Suppressor macrophage treated with lipopolysaccharide for 1 hour (primary cell): ENCODE measurements around the gene MAD1L1.
A peak's percentile ranks its signal among the peaks of the same experiment; 100 is the strongest.

Experiments
- DNase-seq, 3 donors: peaks; one replicate each; pipeline ENCODE4 v3.0.0-alpha.2; 2020 to 2022

MAD1L1 gene

GRCh38 chr7:2257651-2258050, 24.9 kb upstream of the MAD1L1 start:
- no peak for DNase-seq

DNA sequence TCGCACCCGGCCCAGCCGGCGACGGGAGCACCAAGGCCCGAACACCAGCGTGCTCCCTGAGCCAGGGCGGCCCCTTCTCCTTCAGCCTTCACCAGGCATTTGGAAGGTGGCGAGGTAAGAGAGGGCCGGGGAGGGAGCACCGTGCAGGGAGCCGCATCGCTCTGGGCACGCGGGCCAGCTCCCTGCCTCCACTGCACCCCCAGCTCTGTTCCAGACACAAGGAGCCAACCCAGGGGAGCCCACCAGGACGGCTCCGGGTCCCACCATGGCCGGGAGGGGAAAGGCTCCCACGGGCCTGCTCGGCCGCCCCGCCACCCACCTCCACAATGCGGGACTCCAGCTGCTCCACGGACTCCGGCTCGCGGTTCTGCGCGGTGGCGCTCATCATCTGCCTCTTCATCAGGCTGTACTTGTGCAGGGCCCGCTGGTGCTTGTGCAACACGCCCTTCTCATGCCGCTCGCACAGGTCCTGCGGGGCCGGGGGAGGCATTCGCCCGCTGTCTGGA, 24.4 kb upstream of the MAD1L1 start:
- DNase-seq, result no peak

- no peak for DNase-seq
These were observed 23.7 kb upstream of the MAD1L1 start for GRCh38 chr7:2256306-2257045.

GRCh38 chr7:2255145-2256139, 22.7 kb upstream of the MAD1L1 start:
- DNase-seq, result no peak

- no peak for DNase-seq
These were observed 21.8 kb upstream of the MAD1L1 start for GRCh38 chr7:2254429-2255144.

- no peak for DNase-seq
These were observed 20.9 kb upstream of the MAD1L1 start for GRCh38 chr7:2253525-2254244.

DNA sequence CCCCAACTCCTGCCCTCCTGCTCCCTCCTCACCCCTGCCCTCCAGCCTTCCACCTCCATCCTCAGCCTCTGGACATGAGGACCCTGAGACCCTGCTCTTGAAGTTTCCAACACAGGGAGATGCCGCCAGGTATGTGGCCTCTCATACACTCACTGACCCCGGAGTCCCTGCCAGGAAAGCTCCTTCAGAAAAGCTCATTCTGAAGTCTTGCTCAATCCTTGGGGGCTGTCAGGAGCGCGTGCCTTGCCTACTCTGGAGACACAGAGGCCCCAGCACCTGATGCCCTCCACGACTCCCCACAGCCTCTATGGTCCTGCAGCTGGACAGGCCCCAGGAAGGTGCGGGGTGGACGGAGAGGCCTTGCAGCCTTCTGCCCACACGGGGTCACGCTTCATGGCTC, 20.3 kb upstream of the MAD1L1 start:
- no peak for DNase-seq

GRCh38 chr7:2251841-2252771, 19.4 kb upstream of the MAD1L1 start:
- no peak for DNase-seq

DNA sequence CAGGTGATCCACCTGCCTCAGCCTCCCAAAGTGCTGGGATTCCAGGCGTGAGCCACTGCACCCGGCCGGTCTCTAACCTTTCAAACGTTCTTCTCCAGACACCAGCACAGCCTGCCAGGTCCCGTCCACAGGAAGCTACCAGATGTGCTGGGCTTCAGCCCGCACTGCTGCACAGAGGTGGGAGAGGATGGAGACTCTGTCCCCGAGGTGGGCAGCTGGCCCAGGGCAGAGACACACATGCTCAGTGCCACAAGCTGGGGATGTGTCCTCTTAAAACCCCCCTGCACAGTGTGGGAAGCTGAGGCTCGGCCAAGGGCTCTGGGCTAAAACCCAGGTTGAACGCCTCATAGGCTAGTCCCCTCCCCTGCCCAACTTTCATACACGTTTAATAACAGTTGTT, 18.6 kb upstream of the MAD1L1 start:
- no peak for DNase-seq

DNA sequence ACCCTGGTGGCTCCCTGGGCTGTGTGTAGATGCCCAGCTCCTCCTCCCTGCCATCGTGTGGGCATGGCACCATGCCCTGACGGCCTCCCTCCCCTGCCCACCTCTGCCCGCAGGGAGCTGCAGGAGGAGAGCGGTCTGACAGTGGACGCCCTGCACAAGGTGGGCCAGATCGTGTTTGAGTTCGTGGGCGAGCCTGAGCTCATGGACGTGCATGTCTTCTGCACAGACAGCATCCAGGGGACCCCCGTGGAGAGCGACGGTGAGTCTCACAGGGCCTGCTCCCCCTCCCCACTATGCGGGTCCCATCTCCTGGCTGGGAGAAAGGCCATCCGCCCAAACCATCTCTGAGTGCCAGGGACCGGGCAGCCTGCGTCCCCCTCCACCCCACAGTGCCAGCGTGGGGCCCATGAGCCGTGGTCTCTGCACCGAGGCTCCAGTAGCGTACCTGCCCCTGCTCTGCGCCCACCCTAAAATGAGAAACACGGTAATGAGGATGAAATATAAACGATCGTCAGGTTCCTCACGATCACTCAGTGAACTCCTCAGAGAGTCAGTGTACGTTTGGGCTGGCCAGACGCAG, 17.1 kb upstream of the MAD1L1 start:
- DNase-seq, result no peak

GRCh38 chr7:2248984-2249694, 16.4 kb upstream of the MAD1L1 start:
- DNase-seq, result peak; percentile 87 to 92 (median 90)

- peak in 2 of 3 donors; percentile 25 to 57 for DNase-seq
These were observed 14.6 kb upstream of the MAD1L1 start for GRCh38 chr7:2247141-2247995.

- DNase-seq, result peak; percentile 43 to 61 (median 45)
These were observed 13.3 kb upstream of the MAD1L1 start for GRCh38 chr7:2245883-2246675.

DNA sequence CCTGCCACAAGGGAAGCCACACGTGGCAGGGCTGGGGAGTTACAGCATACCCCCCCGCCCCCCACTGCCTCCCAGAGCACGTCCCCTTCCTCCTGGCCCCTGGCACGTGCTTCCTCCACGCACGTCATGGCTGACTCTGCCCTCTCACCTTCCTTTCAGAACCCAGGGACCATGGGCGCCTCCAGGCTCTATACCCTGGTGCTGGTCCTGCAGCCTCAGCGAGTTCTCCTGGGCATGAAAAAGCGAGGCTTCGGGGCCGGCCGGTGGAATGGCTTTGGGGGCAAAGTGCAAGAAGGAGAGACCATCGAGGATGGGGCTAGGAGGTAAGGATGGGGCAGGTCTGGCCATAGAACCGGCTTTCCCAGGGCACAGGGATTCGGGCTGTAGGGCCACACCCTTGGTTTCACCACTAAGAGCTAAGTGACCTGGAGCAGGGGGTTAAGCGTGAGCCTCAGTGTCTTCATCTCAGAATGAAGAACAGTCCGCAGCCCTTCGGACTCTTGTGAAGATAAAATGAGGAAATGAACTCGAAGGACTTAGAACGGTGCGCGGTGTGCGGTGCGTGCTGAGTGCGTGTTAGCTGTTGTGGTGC, 11.8 kb upstream of the MAD1L1 start:
- DNase-seq, result peak in 1 of 3 donors; percentile 17

GRCh38 chr7:2243458-2243857, 10.7 kb upstream of the MAD1L1 start:
- no peak for DNase-seq

DNA sequence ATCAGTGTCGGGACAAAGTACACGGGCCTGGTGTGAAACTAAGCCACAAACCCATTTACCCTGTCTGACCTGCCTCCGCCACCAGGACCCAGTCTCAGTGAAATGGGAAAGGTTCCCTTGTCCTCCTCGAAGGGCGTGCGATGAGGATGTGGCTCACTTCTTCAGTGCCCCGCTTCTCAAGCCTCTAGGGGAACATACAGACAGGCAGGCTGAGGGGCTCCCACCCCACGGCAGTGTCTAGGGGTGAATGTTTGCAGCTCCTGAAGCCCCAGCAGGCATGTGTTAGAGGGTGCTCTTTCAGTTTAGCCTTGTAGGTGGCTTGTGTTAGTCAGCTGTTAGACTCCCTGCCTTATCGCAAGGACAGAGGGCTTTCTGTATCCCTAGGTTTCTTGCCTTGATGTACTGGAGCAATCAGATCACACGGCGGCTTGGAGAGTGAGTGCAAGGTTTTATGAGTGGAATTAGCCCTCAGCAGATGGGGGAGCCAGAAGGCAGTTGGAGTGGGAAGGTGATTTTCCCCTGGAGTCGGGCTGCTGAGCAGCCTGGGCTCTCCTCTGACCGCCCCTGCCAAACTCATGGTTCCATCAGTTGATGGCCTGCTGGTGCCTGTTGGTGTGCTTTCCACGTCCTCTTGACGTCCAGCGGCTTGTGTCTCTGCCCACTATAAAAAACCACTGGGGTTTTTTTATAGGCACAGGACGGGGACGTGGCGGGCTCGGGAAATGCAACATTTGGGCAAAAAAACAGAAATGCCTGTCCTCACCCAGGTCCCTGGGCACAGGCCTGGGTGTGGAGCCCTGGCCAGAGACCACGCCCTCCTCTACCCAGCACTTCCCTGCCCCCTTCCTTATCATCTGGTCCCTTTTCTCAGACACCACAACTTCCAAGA, 10.0 kb upstream of the MAD1L1 start:
- peak; percentile 36 to 55 (median 49) for DNase-seq
